HL-60/S4 treated with retinoic acid at 250 ng/mL for 4 days and 3 days (cell line): ENCODE results near the gene CCL25.

Experiments used
- in situ Hi-C: fragments of 300-500 bp; cut with MboI; formaldehyde crosslinking; loops from 2 replicates; pipeline ENCODE4 v1.7.0; 2022; ENCODE audit warnings: low sequenced_read_pairs

The CCL25 gene

DNA sequence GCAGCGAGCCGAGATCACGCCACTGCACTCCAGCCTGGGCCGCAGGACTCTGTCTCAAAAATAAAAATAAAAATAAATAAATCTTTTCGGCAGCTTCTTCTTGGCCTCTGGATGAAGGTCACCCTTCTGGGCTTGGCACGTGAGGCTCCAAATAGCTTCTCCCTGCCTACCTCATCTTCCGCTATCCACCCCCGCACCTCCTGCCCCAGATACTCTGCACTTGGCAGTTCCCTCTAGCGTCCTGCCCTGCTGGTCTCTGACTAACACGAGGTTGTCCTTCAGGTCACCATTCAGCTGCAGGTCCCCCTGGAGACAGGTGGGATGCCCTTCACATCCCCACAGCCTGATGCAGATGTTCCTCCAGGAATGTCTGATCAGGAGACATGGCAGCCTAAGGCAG lies 8.5 kb upstream of the CCL25 start:
- in situ Hi-C loops: no loop called here

DNA sequence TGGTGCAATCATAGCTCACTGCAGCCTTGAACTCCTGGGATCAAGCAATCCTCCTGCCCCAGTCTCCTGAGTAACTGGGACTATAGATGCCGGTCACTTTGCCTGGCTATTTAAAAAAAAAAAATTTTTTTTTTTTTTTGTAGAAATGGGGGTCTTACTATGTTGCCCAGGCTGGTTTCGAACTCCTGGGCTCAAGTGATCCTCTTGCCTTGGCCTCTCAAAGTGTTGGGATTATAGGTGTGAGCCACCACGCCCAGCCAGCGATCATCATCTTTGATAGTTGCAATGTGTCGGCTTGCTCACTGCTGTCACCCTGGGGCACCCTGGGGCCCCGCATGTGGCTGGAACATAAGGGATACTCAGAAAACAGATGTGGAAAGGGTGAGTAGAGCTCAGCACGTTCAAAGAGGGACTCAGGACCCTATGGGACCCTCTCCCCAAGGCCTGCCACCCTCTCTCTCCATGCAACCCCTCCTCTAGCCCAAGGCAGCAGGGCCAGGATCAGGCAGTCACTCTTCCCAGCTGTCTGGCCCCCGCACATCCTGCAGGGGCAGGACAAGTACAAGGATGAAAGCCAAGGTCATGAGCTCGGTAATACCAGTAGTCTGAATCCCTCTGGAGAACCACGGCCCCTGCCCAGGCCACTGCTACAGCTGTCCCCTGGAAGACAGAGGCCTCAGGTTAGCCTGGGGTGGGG lies 6.5 kb upstream of the CCL25 start:
- in situ Hi-C loops: no loop called here

DNA sequence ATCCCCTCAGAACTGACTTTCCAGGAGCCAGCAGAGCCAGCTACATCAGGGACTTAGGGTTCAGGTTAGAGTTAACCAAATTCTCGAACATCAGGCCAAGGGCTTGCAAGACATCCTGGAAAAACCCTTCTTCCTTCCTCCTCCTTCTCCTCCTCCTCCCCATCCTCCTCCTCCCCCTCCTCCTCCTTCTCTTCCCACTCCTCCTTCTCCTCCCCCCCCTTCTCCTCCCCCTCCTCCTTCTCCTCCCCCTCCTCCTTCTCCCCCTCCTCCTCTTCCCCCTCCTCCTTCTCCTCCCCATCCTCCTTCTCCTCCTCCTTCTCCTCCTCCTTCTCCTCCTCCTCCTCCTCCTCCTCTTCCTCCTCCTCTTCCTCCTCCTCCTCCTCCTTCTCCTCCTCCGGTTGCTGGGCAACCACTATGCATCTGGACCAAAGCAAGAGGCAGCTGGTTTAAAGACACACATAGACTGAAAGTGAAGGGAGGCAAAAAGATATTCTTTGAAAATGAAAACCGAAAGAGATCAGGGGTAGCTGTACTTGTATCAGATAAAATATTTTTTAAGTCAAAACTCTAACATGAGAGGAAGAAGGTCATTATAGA lies 5.9 kb upstream of the CCL25 start:
- in situ Hi-C loops: no loop called here

DNA sequence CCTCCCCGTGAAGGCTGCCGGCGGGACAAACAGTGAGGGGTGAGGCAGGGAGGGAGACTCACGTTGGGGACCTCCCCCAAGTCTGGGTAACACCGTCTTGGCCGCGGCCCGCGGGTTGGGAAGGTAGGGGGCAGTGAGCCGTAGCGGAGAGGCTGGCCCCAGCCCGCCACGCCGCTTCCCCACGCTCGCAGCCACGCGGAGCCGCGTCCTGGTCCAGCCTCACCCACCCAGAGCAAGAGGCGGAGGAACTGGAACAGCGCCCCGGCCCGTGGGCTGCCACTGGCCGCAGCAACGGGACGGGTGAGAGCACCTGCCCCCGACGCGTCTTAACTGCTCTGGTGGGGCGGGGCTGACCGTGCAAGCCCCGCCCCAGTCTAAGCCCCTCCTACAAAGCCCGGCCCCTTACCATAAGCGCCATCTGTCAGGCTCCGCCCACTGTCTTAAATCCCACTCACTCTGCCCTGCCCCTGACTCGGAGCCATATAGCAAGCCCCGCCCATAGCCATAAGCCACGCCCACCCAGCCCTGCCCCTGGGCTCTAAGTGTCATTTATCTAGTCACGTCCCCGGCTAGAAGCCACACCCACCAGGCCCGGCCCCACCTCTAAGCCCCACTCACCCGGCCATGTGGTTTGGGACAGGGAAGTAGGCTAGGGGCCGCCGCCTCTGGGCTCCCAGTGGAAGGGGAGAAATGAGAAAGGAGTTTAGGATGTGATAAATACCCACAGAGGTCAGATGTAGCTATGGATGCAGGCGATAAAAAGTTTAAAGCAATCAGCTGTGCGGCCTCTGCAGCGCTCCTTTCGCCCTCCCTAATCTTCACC lies 2.1 kb upstream of the CCL25 start:
- in situ Hi-C loops: no loop called here

DNA sequence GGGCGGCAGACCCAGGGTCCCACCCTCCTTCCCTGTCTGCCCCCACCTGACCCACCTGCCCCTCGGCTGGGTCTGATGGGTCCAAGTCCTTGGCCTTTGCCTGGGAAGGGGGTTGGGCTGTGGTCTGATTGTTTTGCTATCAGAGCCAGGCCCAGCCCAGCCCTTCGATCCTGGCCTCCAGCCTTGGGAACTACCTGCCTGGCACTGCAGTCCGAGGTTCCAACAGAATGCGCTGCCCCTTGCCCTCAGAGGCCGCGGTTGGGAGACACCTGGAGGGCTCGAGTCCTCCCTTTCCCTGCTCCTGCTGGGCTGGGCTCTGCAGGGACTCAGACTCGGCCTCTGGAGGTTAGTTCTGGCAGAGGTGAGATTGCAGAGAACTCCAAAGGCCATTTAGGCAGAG lies 1.6 kb downstream of the CCL25 start:
- in situ Hi-C loops: no loop called here

DNA sequence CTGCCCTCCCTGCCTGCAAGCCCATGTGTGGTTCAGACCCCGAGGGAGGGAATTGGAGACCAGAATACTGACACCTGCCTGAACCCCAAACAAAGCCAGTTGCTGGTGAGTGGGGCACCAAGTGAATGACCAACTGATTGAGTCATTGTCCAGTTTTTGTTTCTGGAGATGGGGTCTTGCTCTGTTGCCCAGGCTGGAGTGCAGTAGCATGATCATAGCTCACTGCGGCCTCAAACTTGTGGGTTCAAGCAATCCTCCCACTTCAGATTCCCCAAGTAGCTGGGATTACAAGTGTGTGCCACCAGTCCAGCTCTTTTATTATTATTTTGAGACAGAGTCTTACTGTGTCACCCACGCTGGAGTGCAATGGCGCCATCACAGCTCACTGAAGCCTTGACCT lies 4.0 kb downstream of the CCL25 start:
- in situ Hi-C loops: no loop called here

DNA sequence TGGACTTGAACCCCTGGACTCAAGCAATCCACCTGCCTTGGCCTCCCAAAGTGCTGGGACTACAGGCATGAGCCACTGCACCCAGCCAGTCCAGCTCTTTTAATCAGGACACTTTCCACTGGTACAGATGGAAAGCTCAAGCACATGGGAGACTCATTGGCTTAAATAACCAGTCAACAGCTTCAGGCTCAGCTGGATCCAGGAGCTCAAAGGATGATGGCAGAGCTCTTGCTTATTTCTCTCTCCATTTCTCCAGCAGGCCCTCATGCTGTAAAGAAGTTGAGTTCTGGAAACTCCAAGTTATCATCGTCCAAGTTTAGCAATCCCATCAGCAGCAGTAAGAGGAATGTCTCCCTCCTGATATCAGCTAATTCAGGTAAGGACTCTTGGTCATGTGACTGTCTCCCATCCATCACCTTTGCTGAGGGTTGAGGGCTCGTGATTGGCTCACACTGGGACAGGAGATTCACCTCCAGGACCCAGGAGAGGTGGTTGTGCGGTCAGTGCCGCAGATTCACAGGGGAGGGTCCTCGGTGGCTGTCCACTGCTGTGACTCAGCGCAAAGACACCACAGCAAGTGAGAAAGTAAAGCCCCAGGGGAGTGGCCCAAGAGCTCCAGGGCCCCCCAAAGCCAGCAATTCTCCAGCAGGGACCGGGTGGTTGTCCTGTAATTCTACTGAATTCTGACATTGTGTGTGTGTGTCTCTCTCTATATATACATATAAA lies 5.1 kb downstream of the CCL25 start:
- in situ Hi-C loops: no loop called here

DNA sequence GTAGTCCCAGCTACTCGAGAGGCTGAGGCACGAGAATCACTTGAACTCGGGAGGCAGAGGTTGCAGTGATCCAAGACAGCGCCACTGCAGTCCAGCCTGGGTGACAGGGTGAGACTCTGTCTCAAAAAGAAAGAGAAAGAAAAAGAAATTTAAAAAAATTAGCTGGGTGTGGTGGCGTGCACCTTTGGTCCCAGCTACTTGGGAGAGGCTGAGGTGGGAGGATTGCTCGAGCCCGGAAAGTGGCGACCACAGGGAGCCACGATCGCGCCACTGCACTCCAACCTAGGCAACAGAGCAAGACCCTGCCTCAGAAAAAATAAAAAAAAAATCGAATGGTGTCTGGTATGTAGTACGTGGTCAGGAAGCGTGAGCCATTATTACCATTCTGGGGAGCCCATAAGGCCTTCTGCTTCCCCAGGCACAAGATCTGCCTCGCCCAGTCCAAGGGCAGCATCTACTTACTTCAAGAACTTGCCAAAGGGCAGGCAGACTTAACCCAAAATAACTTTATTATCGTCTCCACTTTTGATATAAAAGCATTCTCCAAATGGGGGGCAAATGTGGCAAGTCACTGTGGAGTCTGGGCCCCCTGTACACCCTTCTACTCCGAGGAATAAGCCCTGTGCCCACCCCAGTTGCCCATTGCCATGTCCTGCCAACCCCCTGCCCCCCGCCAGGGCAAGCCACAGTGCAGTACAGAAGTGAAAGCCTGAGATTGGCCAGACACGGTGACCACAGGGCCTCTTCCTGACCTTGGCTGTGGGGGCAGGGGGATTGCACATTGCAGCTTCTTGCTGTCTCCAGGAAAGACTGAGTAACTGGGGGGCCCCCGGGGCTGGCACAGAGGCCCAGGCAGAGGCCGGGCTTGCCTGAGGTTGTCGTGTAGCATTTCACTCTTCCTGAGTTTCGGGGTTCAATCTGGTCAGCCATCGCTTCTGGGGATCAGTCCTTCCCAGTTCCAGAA lies 12.6 kb downstream of the CCL25 start:
- in situ Hi-C loops: no loop called here

DNA sequence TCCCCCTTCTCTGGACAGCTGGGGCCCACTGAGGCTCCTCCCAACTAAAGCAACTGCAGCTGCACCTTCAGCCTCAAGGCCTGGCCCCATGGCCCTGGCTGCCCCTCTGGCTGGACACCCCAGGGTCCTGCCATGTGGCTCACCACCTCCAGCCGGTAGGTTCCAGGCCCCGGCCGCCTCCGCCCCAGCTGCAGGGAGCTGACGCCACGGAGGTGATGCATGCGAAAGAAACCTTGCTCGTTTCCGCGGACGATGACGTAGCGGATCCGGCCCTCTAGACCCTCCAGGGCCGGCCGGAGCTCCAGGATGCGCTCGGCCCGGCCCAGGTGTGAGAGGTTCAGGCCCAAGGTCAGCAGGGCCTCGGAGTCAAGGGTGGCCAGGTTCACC lies 13.3 kb downstream of the CCL25 start:
- in situ Hi-C loops: no loop called here

DNA sequence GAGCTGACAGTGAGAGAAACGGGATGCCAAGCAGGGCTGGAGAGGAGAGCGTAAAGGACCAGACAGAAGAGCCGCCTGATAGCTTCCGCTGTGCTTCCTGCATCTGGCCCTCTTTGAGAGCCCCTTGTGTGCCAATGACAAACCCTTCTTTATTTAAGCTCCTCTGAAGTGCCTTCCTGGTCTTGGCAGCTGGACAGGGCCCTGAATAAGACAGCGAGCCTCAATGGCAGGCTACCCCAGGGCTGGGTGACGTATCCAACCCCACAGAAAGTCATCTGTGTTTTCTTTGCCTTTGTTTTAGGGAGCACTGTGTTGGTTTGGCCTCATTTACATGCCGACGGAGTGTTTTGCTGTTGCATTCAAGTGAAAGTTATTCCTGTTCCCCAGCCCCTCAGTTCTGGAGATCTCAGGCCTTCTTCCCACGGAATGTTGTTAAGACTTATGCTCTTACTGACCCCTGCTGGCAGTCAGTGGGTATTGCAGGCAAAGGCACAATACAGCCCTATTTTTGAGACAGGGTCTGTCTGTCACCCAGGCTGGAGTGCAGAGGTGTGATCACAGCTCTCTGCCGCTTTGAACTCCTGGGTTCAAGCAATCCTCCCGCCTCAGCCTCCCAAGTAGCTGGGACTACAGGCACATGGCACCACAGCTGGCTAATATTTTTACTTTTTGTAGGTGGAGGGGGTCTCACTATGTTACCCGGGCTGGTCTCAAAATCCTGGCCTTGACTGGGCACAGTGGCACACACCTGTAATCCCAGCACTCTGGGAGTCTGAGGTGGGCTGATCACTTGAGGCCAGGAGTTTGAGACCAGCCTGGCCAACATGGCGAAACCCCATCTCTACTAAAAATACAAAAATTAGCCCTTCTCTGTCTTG lies 16.8 kb downstream of the CCL25 start:
- in situ Hi-C loops: no loop called here

DNA sequence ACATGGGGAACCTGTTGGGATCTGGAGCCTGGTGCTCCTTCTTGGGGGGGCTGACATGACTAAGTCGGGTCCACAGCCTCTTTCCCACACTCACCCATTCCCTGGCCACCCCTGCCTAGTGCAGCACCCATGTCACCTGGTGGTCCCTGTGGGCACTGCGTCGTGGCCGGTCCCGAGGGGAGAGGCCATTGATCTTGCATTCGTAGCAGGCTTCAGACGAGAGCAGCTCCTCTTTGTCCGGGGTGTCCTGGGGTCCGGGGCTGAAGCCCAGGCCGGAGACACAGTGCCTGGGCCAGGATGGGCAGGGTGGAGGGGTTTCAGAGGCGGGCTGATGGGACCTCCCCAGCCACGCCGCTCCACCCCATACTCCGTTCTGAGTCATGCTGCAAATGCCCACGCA lies 19.4 kb downstream of the CCL25 start:
- in situ Hi-C loops: no loop called here

DNA sequence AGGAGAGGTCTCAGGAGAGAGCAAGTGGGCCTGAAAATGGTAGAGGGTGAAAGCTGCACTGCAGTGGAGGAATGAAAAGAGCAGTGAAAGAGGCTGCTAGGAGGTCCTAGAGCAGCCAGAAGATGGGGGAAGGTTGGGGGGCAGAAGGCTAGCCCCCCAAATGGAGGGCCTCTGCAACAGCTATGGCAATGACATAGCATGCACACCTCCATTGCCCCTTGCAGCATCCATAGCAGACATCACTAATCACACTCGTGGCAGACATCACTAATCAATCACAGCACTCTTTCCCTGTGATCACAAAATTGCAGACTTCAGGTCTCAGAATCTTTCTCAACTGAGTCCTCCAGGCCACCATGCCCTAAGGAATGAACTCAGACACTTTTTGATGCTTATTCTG lies 21.9 kb downstream of the CCL25 start:
- in situ Hi-C loops: no loop called here

DNA sequence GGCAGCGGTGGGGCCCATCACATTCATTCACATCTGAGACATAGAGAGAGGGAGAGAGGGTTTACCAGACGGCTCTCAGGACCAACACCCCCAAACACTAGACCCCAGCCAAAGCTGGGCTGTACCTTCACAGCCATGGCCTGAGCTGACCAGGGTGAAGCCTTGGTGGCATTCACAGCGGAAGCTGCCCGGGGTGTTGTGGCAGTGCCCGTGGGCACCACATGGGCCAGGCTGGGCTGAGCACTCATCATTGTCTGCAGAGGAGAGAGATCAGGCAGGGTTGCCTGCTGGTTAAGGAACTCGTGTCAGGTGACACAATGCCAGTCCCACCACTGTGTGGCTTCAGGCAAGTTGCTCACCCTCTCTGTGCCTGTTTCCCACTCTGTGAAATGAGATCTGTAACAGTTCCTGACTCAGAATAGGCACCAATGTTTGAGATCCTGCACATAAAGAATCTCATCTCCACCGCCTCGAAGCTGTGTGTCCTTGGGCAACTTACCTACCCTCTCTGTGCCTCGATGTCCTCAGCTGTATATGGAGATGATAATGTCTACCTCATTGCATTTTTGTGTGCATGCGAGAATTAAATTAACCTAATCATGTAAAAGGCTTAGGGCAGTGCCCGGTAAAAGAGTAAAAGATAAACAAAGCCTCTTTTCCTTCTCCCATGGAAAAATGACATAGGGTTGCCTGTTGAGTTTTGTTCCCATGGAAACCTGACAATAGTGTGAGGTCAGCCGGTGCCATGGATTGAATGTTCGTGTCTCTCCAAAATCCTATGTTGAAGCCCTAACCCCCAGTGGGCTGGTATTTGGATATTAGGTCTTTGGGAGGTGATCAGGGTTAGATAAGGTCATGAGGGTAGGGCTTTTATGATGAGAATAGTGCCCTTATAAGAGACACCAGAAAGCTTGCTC lies 22.9 kb downstream of the CCL25 start:
- in situ Hi-C loops: no loop called here

DNA sequence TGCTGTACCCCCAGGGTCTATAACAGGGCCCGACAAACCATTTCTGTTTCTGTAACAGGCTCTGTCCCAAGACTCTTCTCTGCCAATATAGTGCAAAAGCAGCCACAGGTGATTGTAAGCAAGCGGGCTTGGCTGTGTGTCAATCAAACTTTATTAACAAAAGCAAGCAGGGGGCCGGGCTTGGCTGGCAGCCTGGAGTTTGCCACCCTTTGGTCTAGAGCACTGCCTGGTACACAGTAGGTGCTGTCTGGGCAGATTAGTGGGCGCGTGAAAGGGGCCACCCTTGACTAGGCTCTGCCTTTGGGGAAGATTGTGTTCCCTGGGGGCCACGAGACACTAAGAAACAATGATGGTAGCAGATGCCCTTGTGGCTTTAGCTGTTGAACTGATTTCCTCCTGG lies 27.4 kb downstream of the CCL25 start:
- in situ Hi-C loops: no loop called here

DNA sequence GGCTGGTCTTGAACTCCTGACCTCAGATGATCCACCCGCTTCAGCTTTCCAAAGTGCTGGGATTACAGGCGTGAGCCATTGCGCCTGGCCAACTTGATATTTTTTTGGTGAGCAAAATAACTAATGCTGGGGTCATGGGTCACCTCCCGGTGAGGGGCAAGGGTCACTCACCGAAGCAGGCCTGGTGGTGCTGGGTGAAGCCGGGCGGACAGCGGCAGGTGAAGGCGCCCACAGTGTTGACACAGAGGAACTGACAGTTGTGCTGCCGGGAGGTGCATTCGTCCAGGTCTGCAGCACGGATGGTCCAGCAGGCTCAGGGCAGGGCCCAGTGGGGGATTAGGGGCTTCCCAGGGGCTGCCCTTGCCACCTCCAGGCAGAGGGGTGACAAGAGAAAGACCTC lies 28.3 kb downstream of the CCL25 start:
- in situ Hi-C loops: no loop called here

DNA sequence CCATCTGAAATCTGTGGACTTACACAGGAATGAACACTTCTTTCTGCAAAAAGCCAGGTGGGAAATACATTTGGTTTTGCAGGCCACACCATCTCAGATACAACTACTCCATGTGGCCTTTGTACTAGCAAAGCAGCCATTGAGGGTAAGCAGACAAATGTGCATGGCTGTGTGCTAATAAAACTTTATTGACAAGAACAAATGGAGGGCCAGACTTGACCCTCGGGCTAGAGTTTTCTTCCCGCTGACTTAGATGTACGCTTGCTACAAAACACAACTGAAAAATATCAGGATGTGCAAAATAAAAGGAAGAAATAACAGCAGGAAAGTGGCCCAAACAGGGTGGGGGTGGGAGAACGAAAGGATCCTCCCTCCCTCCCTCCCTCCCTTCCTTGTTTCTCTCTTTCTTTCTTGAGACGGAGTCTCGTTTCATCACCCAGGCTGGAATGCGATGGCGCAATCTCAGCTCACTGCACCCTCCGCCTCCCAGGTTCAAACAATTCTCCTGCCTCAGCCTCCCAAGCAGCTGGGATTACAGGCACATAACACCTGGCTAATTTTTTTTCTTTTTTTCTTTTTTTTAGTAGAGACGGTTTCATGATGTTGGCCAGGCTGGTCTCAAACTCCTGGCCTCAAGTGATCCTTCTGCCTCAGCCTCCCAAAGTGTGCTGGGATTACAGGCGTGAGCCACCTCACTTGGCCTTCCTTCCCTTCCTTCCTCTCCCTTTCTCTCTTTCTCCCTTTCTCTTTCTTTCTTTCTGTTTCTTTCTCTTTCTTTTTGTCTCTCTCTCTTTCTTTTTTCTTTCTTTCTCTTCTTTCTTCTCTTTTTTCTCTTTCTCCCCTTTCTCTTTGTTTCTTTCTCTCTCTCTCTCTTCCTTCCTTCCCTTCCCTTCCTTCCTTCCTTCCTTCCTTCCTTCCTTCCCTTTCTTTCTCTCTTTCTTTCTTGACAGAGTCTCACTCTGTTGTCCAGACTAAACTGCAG lies 29.3 kb downstream of the CCL25 start:
- in situ Hi-C loops: no loop called here

DNA sequence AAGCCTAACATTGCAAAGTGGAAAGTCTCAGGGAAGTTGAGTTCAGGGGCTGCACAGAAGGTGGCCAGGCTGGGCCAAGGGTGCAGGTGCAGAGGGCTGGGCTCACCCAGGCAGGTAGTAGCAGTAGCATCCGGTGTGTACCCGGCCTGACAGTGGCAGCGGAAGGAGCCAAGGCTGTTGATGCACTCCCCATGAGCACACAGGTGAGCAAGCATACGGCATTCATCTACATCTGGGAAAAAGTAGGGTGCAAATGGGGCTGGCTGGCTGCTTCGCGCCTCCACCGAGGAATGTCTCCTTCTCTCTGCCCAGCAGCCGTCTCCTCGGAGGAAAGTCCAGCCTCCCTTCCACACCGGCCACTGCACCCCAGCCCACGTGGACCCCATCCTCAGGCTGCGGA lies 30.6 kb downstream of the CCL25 start:
- in situ Hi-C loops: no loop called here
